Aorta (tissue), 5 donors: ENCODE data around the gene DBH. TPM values are rescaled to one million over a fixed set of nuclear protein-coding genes. Genes with fewer than 3 reads are reported as not detected.

Source experiments
- ATAC-seq: fragments of 200-7000 bp; cut with Tn5 transposase; one replicate; pipeline ENCODE4 v1.9.1; 2022; ENCODE audit warnings: moderate library complexity; ENCODE audit not compliant: low FRiP score
- DNase-seq, 2 donors: peaks; one replicate each; pipeline ENCODE4 v3.0.0-alpha.2; 2020
- H3K27ac ChIP-seq, 2 donors: one replicate each; pipeline ENCODE4 v1.5.1; 2013; ENCODE audit warnings: low read length in 2 of 2, mild to moderate bottlenecking in 2 of 2, moderate library complexity in 2 of 2, control low read depth in 1 of 2, inconsistent platforms in 1 of 2, low read depth in 1 of 2
- H3K27me3 ChIP-seq, 2 donors: one replicate each; pipeline ENCODE4 v1.6.1; 2013; ENCODE audit warnings: control low read depth in 1 of 2, low read length in 1 of 2, mild to moderate bottlenecking in 1 of 2, moderate library complexity in 1 of 2; ENCODE audit not compliant: insufficient read depth in 2 of 2, control insufficient read depth in 1 of 2
- H3K36me3 ChIP-seq, 2 donors: one replicate each; pipeline ENCODE4 v1.6.1; 2013; ENCODE audit warnings: control low read depth in 1 of 2, low read length in 1 of 2, mild to moderate bottlenecking in 1 of 2; ENCODE audit not compliant: insufficient read depth in 2 of 2, control insufficient read depth in 1 of 2
- H3K4me1 ChIP-seq, 2 donors: one replicate each; pipeline ENCODE4 v1.6.1; 2013; ENCODE audit warnings: low read length in 2 of 2, control low read depth in 1 of 2, mild to moderate bottlenecking in 1 of 2, moderate library complexity in 1 of 2; ENCODE audit not compliant: insufficient read depth in 2 of 2, control insufficient read depth in 1 of 2
- H3K4me3 ChIP-seq, 2 donors: one replicate each; pipeline ENCODE4 v1.5.1; 2013; ENCODE audit warnings: low read length in 2 of 2, control low read depth in 1 of 2, mild to moderate bottlenecking in 1 of 2
- H3K9me3 ChIP-seq: one replicate; pipeline ENCODE4 v1.6.1; 2013; ENCODE audit warnings: mild to moderate bottlenecking, low read length; ENCODE audit not compliant: control insufficient read depth
- WGBS, 2 donors: extraction: QIAGEN DNeasy Blood & Tissue Kit; methylation state at CpG; one replicate each; pipeline ENCODE4 v1.1.7; 2013; 5-methylcytosine and 5-hydroxymethylcytosine counted together
- intact Hi-C, 2 donors: fragments of 100-400 bp; cut with DNase I; formaldehyde crosslinking; loops; one replicate each; pipeline versions ENCODE4 v1.14.2 to v1.15.0; 2022
- polyA plus RNA-seq, 2 donors: library from polyadenylated mRNA; stranded (reverse); fragments of 200-250 nt; gene quantifications; one replicate each; pipeline ENCODE4 v1.2.3, GENCODE V29; 2013
- total RNA-seq, 2 donors: library from RNA; stranded (reverse); fragmentation: NEBNext Ultra II Directional; extraction: Animal tissue kit (Norgen Biotek cat#: 25700); gene quantifications; one replicate each; pipeline ENCODE4 v1.2.1, GENCODE V29; 2021
- donor health status: healthy with polysubstance abuse.
- donor health status: Bipolar disorder and iron deficiency.
- donor health status: DM: no; HTN: no; CAD: no.
- donor health status: DM: no; HTN: no; CAD: no.
- donor health status: DM: yes; HTN: yes; CAD: no.

The DBH gene
- total and polyA plus RNA-seq, 4 donors = not detected

- no peaks in the 10 kb centered on the region for H3K36me3 ChIP-seq
- ATAC-seq (no peak), DNase-seq (no peak)
- H3K4me1 ChIP-seq = no peaks in the 10 kb centered on the region
- no peaks in the 10 kb centered on the region for H3K9me3 ChIP-seq
- 78 to 83% methylated on average over 26 of the region's 26 CpGs for WGBS, 2 donors
- intact Hi-C loops = no loop called here
- H3K4me3 ChIP-seq = no peak overlapping the region
- no peak overlapping the region for H3K27ac ChIP-seq
- no peaks in the 10 kb centered on the region for H3K27me3 ChIP-seq
Observed at GRCh38 chr9:133661846-133662540, 25.8 kb downstream of the DBH start.

GRCh38 chr9:133664173-133665050 is 28.2 kb downstream of the DBH start:
- no peak for ATAC-seq
- no peak overlapping the region for H3K4me3 ChIP-seq
- H3K27me3 ChIP-seq = no peaks in the 10 kb centered on the region
- 86 to 88% methylated on average over 27 of the region's 27 CpGs for WGBS, 2 donors
- no peak overlapping the region for H3K27ac ChIP-seq
- H3K36me3 ChIP-seq = no peaks in the 10 kb centered on the region
- no peak for DNase-seq
- no peaks in the 10 kb centered on the region for H3K4me1 ChIP-seq
- H3K9me3 ChIP-seq = no peaks in the 10 kb centered on the region
- intact Hi-C loops = no loop called here

- H3K27ac ChIP-seq = no peak overlapping the region
- no peak for ATAC-seq
- no peaks in the 10 kb centered on the region for H3K9me3 ChIP-seq
- no peaks in the 10 kb centered on the region for H3K4me1 ChIP-seq
- no peak for DNase-seq
- intact Hi-C loops = no loop called here
- H3K4me3 ChIP-seq = no peak overlapping the region
- H3K36me3 ChIP-seq = no peaks in the 10 kb centered on the region
- 86 to 89% methylated on average over 13 of the region's 13 CpGs for WGBS, 2 donors
- no peaks in the 10 kb centered on the region for H3K27me3 ChIP-seq
Observed at GRCh38 chr9:133665096-133665495, 28.9 kb downstream of the DBH start.

DNA sequence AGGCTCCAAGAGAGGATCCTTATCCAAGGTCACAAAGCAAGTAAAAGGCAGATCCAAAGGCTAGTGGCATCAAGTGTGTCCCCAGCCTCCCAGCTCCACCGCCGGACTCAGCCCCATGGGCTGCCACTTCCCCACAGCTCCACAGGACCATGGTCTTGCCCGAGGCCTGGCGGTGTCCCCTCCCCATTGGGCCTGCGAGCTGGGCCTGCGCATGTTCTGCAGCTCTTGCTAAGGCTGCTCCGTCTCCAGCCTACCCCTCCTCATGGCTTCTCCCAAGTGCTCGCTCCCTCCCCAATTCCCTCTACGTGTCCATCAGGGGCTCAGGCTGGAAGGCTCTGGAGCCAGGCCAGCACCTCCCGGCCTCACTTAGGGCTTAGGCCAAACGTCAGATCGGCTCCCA is 29.4 kb downstream of the DBH start:
- Histone ChIP-seq H3K36me3 (no peaks in the 10 kb centered on the region), H3K4me3 (no peak overlapping the region), H3K9me3 (no peaks in the 10 kb centered on the region), H3K4me1 (no peaks in the 10 kb centered on the region), H3K27me3 (no peaks in the 10 kb centered on the region), H3K27ac (no peak overlapping the region)
- ATAC-seq = no peak
- intact Hi-C loops = no loop called here
- WGBS, 2 donors = 83 to 86% methylated on average over 12 of the region's 12 CpGs
- no peak for DNase-seq

DNA sequence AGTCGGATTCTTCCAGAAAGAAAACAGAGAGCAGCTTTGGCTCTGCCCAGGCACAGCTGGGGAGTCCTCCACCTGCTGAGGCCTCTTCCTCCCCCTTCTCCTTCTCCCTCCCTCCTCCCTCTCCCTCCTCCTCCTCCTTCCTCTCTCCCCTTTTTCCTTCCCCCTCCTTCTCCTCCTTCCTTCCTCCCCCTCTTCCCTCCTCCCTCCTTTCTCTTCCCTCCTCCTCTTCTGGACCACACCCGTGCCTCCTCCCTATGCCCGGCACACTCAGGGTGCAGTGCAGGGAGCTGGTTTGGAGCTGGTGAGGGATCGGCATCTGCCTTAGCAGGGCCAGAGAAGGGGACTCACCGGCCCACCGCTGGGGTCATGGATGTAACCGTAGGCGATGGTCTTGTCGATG is 30.2 kb downstream of the DBH start:
- intact Hi-C loops = no loop called here
- ATAC-seq (no peak), DNase-seq (no peak)
- Histone ChIP-seq H3K36me3 (no peaks in the 10 kb centered on the region), H3K4me1 (no peaks in the 10 kb centered on the region), H3K27ac (no peak overlapping the region), H3K27me3 (no peaks in the 10 kb centered on the region), H3K9me3 (no peaks in the 10 kb centered on the region), H3K4me3 (no peak overlapping the region)
- 86 to 87% methylated on average over 9 of the region's 9 CpGs for WGBS, 2 donors

DNA sequence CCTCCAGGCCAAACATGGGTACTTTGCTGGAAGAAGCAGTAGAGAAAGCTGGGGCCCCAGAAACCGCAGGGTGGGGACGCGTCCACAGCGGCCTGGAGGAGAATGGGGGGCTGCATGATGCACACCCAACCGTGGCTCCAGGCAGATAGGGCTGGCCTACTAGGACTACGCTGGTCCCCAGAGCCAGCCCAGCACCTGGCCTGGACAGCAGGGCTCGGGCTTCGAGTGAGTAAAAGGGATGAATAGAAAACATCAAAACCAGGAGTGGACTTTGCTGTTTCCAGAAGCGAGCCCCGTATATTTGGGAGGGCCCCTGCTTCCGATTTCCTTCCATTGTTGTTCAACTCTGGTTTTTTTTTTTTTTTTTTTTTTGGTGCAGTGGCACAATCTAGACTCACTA is 30.7 kb downstream of the DBH start:
- DNase-seq (no peak), ATAC-seq (no peak)
- intact Hi-C loops = no loop called here
- H3K4me3 ChIP-seq = no peak overlapping the region
- no peaks in the 10 kb centered on the region for H3K4me1 ChIP-seq
- no peaks in the 10 kb centered on the region for H3K27me3 ChIP-seq
- no peaks in the 10 kb centered on the region for H3K36me3 ChIP-seq
- WGBS, 2 donors = 85 to 88% methylated on average over 11 of the region's 11 CpGs
- no peaks in the 10 kb centered on the region for H3K9me3 ChIP-seq
- H3K27ac ChIP-seq = no peak overlapping the region

GRCh38 chr9:133667759-133668450 is 31.7 kb downstream of the DBH start:
- no peaks in the 10 kb centered on the region for H3K9me3 ChIP-seq

DNA sequence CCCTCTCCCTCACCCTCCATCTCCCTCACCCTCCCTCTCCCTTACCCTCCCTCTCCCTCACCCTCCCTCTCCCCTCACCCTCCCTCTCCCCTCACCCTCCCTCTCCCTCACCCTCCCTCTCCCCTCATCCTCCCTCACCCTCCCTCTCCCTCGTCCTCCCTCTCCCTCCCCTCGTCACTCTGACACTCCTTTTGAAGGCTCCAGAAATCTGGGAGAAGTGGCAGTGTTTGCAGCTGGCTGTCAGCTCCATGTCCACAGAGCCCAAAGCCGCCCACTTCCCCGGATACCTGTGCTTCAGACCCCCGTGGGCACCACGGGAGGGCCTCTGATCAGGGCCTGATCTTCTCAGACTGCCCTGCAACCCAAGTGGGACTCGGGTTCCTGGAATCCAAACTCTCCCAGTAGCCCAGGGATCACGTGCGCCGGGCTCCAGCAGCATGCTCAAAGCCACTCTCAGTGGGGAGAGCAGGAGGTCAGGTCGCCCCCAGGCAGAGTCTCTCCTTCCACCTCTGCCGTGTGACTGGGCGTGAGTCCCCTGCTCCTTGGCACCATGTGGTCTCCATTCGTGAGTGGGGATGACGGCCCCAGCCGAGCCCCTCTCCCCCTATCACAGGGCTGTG is 33.1 kb downstream of the DBH start:
- Histone ChIP-seq H3K36me3 (no peaks in the 10 kb centered on the region), H3K27me3 (no peaks in the 10 kb centered on the region), H3K9me3 (no peaks in the 10 kb centered on the region), H3K4me1 (no peaks in the 10 kb centered on the region), H3K4me3 (no peak overlapping the region), H3K27ac (no peak overlapping the region)
- ATAC-seq (no peak), DNase-seq (no peak)
- intact Hi-C loops = no loop called here
- 79 to 84% methylated on average over 14 to 16 of the region's 16 CpGs for WGBS, 2 donors

More at GRCh38 chr9:133667759-133668450, 31.7 kb downstream of the DBH start:
- H3K4me1 ChIP-seq = no peaks in the 10 kb centered on the region
- ATAC-seq (no peak), DNase-seq (no peak)
- no peak overlapping the region for H3K27ac ChIP-seq
- no peaks in the 10 kb centered on the region for H3K36me3 ChIP-seq
- 70 to 76% methylated on average over 13 to 17 of the region's 17 CpGs for WGBS, 2 donors
- no peak overlapping the region for H3K4me3 ChIP-seq
- intact Hi-C loops = no loop called here
- H3K27me3 ChIP-seq = no peaks in the 10 kb centered on the region
